IPS DF 6.9 (cell line): Measurements from ENCODE around the gene ATP6V1G2.

ENCODE experiments used
- DNase-seq: peaks from one replicate; pipeline ENCODE4 v3.0.0-alpha.2; 2013; ENCODE audit warnings: low read depth, low spot score
- H3K27ac ChIP-seq: one replicate; pipeline ENCODE4 v1.5.1; 2013; ENCODE audit warnings: low read length, control low read depth
- H3K27me3 ChIP-seq: 2 replicates; pipeline ENCODE4 v1.6.1; 2013; ENCODE audit warnings: mild to moderate bottlenecking, low read length; ENCODE audit not compliant: control insufficient read depth, insufficient read depth
- H3K36me3 ChIP-seq: 2 replicates; pipeline ENCODE4 v1.6.1; 2013; ENCODE audit warnings: low read length; ENCODE audit not compliant: control insufficient read depth, insufficient read depth
- H3K4me1 ChIP-seq: 2 replicates; pipeline ENCODE4 v1.6.1; 2013; ENCODE audit warnings: low read length; ENCODE audit not compliant: control insufficient read depth, insufficient read depth
- H3K4me3 ChIP-seq: 2 replicates; pipeline ENCODE4 v1.5.1; 2013; ENCODE audit warnings: mild to moderate bottlenecking, low read length
- H3K9me3 ChIP-seq: 2 replicates; pipeline ENCODE4 v1.6.1; 2013; ENCODE audit warnings: low read length, inconsistent platforms; ENCODE audit not compliant: control insufficient read depth, insufficient read depth
- WGBS: extraction: QIAGEN DNeasy Blood & Tissue Kit; methylation state at CpG from one replicate; pipeline ENCODE4 v1.1.7; 2013; ENCODE audit warnings: mixed read lengths, missing lambda C conversion rate; ENCODE audit not compliant: insufficient read length, insufficient coverage; 5-methylcytosine and 5-hydroxymethylcytosine counted together

The ATP6V1G2 gene

GRCh38 chr6:31575335-31575901 is 29.0 kb upstream of the ATP6V1G2 start, which contains the start of gene TNF:
TNF (plus strand) TSS chr6:31575565; CDS start chr6:31575742, 177 bp downstream.
- no peaks in the 10 kb centered on the region for H3K36me3 ChIP-seq
- DNase-seq, result no peak
- no peak within 1 kb of the TSS for H3K27ac ChIP-seq
- no peaks in the 10 kb centered on the region for H3K9me3 ChIP-seq
- no peak within 1 kb of the TSS for H3K4me3 ChIP-seq
- no CpG with 5 or more reads among the region's 19 CpGs for WGBS
- no peaks in the 10 kb centered on the region; the same call in 1 of the 2 replicates for H3K4me1 ChIP-seq
- no peaks in the 10 kb centered on the region for H3K27me3 ChIP-seq

DNA sequence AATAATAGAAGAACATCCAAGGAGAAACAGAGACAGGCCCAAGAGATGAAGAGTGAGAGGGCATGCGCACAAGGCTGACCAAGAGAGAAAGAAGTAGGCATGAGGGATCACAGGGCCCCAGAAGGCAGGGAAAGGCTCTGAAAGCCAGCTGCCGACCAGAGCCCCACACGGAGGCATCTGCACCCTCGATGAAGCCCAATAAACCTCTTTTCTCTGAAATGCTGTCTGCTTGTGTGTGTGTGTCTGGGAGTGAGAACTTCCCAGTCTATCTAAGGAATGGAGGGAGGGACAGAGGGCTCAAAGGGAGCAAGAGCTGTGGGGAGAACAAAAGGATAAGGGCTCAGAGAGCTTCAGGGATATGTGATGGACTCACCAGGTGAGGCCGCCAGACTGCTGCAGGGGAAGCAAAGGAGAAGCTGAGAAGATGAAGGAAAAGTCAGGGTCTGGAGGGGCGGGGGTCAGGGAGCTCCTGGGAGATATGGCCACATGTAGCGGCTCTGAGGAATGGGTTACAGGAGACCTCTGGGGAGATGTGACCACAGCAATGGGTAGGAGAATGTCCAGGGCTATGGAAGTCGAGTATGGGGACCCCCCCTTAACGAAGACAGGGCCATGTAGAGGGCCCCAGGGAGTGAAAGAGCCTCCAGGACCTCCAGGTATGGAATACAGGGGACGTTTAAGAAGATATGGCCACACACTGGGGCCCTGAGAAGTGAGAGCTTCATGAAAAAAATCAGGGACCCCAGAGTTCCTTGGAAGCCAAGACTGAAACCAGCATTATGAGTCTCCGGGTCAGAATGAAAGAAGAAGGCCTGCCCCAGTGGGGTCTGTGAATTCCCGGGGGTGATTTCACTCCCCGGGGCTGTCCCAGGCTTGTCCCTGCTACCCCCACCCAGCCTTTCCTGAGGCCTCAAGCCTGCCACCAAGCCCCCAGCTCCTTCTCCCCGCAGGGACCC is 28.0 kb upstream of the ATP6V1G2 start:
- no CpG with 5 or more reads among the region's 14 CpGs for WGBS
- DNase-seq, result no peak
- Histone ChIP-seq H3K4me1 (no peaks in the 10 kb centered on the region; the same call in 1 of the 2 replicates), H3K27ac (no peak overlapping the region), H3K9me3 (no peaks in the 10 kb centered on the region), H3K36me3 (no peaks in the 10 kb centered on the region), H3K4me3 (no peak overlapping the region), H3K27me3 (no peaks in the 10 kb centered on the region)

- H3K27me3 ChIP-seq, result no peaks in the 10 kb centered on the region
- no peaks in the 10 kb centered on the region for H3K9me3 ChIP-seq
- no peak overlapping the region for H3K27ac ChIP-seq
- no peak for DNase-seq
- no CpG with 5 or more reads among the region's 9 CpGs for WGBS
- H3K4me1 ChIP-seq, result no peaks in the 10 kb centered on the region
- no peak overlapping the region for H3K4me3 ChIP-seq
- no peaks in the 10 kb centered on the region for H3K36me3 ChIP-seq
Observed at GRCh38 chr6:31573239-31574105, 27.1 kb upstream of the ATP6V1G2 start.

GRCh38 chr6:31572041-31572911 is 25.9 kb upstream of the ATP6V1G2 start, which contains the start of gene LTA:
LTA (plus strand) TSS chr6:31572289; CDS start chr6:31572743, 454 bp downstream.
- WGBS, result no CpG with 5 or more reads among the region's 27 CpGs
- Histone ChIP-seq H3K4me3 (no peak within 1 kb of the TSS), H3K27ac (no peak within 1 kb of the TSS), H3K9me3 (no peaks in the 10 kb centered on the region), H3K27me3 (no peaks in the 10 kb centered on the region), H3K36me3 (no peaks in the 10 kb centered on the region), H3K4me1 (0 out of 2 replicates have a peak, but pooled peaks cover 1% of the 10 kb centered on the region)
- no peak for DNase-seq

DNA sequence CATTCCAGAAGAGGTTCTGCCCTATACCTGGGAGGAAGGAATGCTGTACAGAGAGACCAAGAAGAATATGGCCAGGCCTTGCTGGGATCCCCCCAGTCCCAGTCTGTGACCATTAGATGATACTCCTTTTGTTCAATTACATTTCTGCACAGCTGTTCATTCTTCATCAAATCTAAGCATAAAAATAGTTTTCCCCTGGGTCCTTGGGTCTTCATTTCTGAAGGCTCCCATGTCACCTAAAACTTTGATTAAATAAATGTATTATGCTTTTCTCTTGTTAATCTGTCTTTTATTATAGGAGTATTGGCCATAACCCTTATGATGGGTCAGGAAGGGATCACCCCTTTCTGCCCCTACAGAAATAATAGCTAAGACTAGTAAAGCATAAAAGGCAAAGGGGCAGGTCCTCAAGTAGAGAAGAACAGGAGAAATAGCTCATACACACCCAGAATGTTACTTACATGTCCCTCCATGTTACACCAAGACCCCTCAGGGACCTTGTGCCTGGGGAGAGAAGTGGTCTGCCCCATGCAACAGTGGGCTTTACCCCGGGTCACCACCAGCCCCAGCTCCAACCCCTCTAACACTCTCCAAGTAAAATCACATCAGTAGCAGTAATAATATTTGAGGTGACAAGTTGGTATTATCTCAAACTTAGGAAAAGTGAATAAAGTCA is 23.6 kb upstream of the ATP6V1G2 start:
- no peaks in the 10 kb centered on the region for H3K36me3 ChIP-seq
- no peak overlapping the region for H3K4me3 ChIP-seq
- no peak overlapping the region for H3K27ac ChIP-seq
- DNase-seq, result no peak
- H3K4me1 ChIP-seq, result 0 out of 2 replicates have a peak, but pooled peaks cover 1% of the 10 kb centered on the region
- no peaks in the 10 kb centered on the region; the same call in 1 of the 2 replicates for H3K9me3 ChIP-seq
- no peaks in the 10 kb centered on the region for H3K27me3 ChIP-seq
- WGBS, result no CpG with 5 or more reads among the region's 1 CpG

DNA sequence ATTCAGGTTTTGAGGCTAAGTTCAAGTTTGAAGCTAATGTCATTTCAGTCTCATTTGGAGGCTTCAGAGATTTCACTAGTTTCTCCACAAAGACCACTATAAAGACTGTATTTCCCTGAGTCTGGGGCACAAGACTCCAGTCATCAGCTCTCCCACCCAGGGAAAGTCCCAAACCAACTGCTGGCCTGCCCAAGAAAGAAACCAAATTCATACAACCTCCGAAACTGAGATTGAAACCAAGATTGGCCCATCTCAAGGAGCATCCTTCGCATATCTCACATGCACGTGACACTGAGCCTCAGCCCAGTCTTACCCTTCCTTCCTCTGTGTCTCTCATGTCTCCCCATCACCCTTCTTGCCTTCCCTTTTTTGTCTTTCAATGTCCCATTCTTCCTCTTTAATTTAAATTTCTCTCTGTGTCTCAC is 22.1 kb upstream of the ATP6V1G2 start:
- H3K4me3 ChIP-seq, result no peak overlapping the region
- H3K9me3 ChIP-seq, result no peaks in the 10 kb centered on the region; the same call in 1 of the 2 replicates
- no peaks in the 10 kb centered on the region for H3K27me3 ChIP-seq
- H3K4me1 ChIP-seq, result 0 out of 2 replicates have a peak, but pooled peaks cover 1% of the 10 kb centered on the region
- WGBS, result no CpG with 5 or more reads among the region's 3 CpGs
- no peaks in the 10 kb centered on the region for H3K36me3 ChIP-seq
- no peak overlapping the region for H3K27ac ChIP-seq
- no peak for DNase-seq

DNA sequence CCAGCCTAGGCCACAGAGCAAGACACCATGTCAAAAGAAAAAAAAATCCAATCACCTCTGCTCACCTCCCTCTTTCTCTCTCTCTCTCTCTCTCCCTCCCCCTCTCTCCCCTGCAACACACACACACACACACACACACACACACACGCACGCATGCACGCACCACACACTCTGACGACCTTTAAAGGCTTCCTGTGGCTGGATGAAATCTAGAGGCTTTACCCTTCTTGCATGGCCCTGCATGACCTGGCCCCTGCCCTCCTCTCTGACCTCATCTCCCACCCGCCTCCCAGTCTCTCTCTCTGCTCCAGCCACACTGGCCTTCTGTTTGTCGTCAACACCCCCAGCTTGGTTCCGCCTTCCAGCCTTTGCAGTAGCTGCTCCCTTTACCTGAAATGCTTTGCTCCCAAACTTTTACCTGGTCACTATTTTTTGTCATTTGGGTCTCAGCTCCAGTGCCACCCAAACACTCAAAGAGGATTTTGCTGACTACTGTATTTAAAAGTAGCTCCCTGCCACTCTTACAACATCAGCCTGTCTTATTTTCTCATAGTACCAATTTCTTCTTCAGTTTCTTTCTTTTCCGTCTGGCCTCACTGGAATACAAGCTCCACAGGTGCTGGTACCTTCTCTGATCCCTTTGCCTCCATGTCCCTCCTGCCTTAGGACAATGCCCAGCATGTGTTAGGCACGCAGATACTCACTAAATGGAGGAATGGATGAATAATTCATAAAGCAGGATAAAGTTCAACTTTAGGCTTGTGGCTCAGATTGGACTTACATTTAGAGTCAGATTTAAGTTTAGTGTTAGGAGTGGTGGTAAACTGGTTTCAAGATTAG is 21.3 kb upstream of the ATP6V1G2 start:
- no peaks in the 10 kb centered on the region; the same call in 1 of the 2 replicates for H3K9me3 ChIP-seq
- no peaks in the 10 kb centered on the region for H3K36me3 ChIP-seq
- H3K27me3 ChIP-seq, result no peaks in the 10 kb centered on the region
- H3K4me3 ChIP-seq, result no peak overlapping the region
- H3K27ac ChIP-seq, result no peak overlapping the region
- no CpG with 5 or more reads among the region's 9 CpGs for WGBS
- 0 out of 2 replicates have a peak, but pooled peaks cover 1% of the 10 kb centered on the region for H3K4me1 ChIP-seq
- no peak for DNase-seq

GRCh38 chr6:31560697-31561058 is 14.3 kb upstream of the ATP6V1G2 start:
- no peaks in the 10 kb centered on the region for H3K27me3 ChIP-seq
- H3K4me1 ChIP-seq, result no peaks in the 10 kb centered on the region
- peaks cover 2% of the 10 kb centered on the region; the same call in 1 of the 2 replicates for H3K36me3 ChIP-seq
- no peak overlapping the region for H3K4me3 ChIP-seq
- no peaks in the 10 kb centered on the region; the same call in 1 of the 2 replicates for H3K9me3 ChIP-seq
- H3K27ac ChIP-seq, result no peak overlapping the region
- no peak for DNase-seq
